SKM-1 (cell line): Measurements from ENCODE around the gene LSM14A.

Experiments used
- DNase-seq: peaks from one replicate; lab custom pipeline; 2025; ENCODE audit not compliant: unreplicated experiment; lab: John Stamatoyannopoulos, UW

The LSM14A gene

GRCh38 chr19:34278783-34279182, 106.5 kb downstream of the LSM14A start:
- no peak for DNase-seq
